IMR-90 (cell line): ENCODE results near the gene PDCD2L. TPM values are rescaled to one million over a fixed set of nuclear protein-coding genes. Genes with fewer than 3 reads are reported as not detected.

Experiments used
- ATAC-seq: fragments of 200-7000 bp; cut with Tn5 transposase; 2 replicates; pipeline ENCODE4 v1.9.1; 2020; ENCODE audit warnings: low read depth, mild to moderate bottlenecking, moderate library complexity
- BruUV-seq: library from RNA; stranded (reverse); fragments of 400-500 nt; replicated peaks from 2 replicates; lab custom pipeline; 2021; lab: Mats Ljungman, UMichigan
- CTCF ChIA-PET: fragments of 300-600 bp; formaldehyde crosslinking; extraction: SDS; loops from one replicate; lab custom pipeline; 2021; ENCODE audit warnings: antibody characterized with exemption; lab: Yijun Ruan, JAX
- POLR2A ChIA-PET: fragments of 300-600 bp; sonication (Branson Sonifier 250); formaldehyde crosslinking; loops from one replicate; lab custom pipeline; 2022; ENCODE audit warnings: antibody characterized with exemption; ENCODE audit not compliant: unreplicated experiment; lab: Charles Lee
- DNase-seq: peaks from one replicate; pipeline ENCODE4 v3.0.0; 2013
- H2AFZ ChIP-seq: replicated peaks from 2 replicates; pipeline ENCODE3; 2013; ENCODE audit warnings: low read length, mild to moderate bottlenecking; ENCODE audit not compliant: poor library complexity
- H2AK5ac ChIP-seq: 2 replicates; pipeline ENCODE4 v1.6.1; 2013; ENCODE audit warnings: low read depth, low read length, inconsistent platforms
- H2AK9ac ChIP-seq: replicated peaks from 2 replicates; pipeline ENCODE3; 2013; ENCODE audit warnings: mild to moderate bottlenecking, low read depth, low read length, moderate library complexity; ENCODE audit not compliant: poor library complexity
- H2BK120ac ChIP-seq: 2 replicates; pipeline ENCODE4 v1.6.1; 2013; ENCODE audit warnings: low read depth, low read length, inconsistent platforms
- H2BK15ac ChIP-seq: 3 replicates; pipeline ENCODE4 v1.6.1; 2013; ENCODE audit warnings: low read depth, low read length, inconsistent platforms
- H2BK20ac ChIP-seq: 2 replicates; pipeline ENCODE4 v1.6.1; 2013; ENCODE audit warnings: low read depth, mild to moderate bottlenecking, inconsistent platforms, low read length, moderate library complexity
- H2BK5ac ChIP-seq: 2 replicates; pipeline ENCODE4 v1.6.1; 2013; ENCODE audit warnings: mild to moderate bottlenecking, low read depth, low read length, inconsistent platforms; ENCODE audit not compliant: poor library complexity, severe bottlenecking
- H3K14ac ChIP-seq: replicated peaks from 2 replicates; pipeline ENCODE4 v1.6.1; 2013; ENCODE audit warnings: low read depth, low read length, inconsistent platforms
- H3K18ac ChIP-seq: 2 replicates; pipeline ENCODE4 v1.6.1; 2013; ENCODE audit warnings: low read depth, low read length, control low read depth
- H3K23ac ChIP-seq: 2 replicates; pipeline ENCODE4 v1.6.1; 2013; ENCODE audit warnings: low read depth, low read length, inconsistent platforms
- H3K27ac ChIP-seq: 2 replicates; pipeline ENCODE4 v1.5.1; 2013; ENCODE audit warnings: mild to moderate bottlenecking, control low read depth, low read length; ENCODE audit not compliant: insufficient read depth
- H3K27me3 ChIP-seq: 2 replicates; pipeline ENCODE4 v1.6.1; 2013; ENCODE audit warnings: low read length; ENCODE audit not compliant: control insufficient read depth, insufficient read depth
- H3K36me3 ChIP-seq: 2 replicates; pipeline ENCODE4 v1.6.1; 2013; ENCODE audit warnings: low read length, mixed read lengths; ENCODE audit not compliant: control insufficient read depth, insufficient read depth
- H3K4ac ChIP-seq: 2 replicates; pipeline ENCODE4 v1.6.1; 2013; ENCODE audit warnings: low read depth, low read length, inconsistent platforms
- H3K4me1 ChIP-seq: 2 replicates; pipeline ENCODE4 v1.6.1; 2013; ENCODE audit warnings: low read length, mixed read lengths; ENCODE audit not compliant: control insufficient read depth, insufficient read depth
- H3K4me2 ChIP-seq: 2 replicates; pipeline ENCODE4 v1.6.1; 2013; ENCODE audit warnings: low read depth, mild to moderate bottlenecking, control low read depth, low read length, moderate library complexity
- H3K4me3 ChIP-seq: 2 replicates; pipeline ENCODE4 v1.5.1; 2013; ENCODE audit warnings: low read depth, mild to moderate bottlenecking, control low read depth, low read length, moderate library complexity; ENCODE audit not compliant: insufficient read depth
- H3K56ac ChIP-seq: 2 replicates; pipeline ENCODE4 v1.6.1; 2013; ENCODE audit warnings: low read length, inconsistent platforms; ENCODE audit not compliant: insufficient read depth; ENCODE audit errors: extremely low read depth
- H3K79me1 ChIP-seq, 2 experiments: 2 replicates each; pipeline ENCODE4 v1.6.1; 2013; ENCODE audit warnings: low read length in 2 of 2, inconsistent platforms in 1 of 2, low read depth in 1 of 2
- H3K9ac ChIP-seq: 2 replicates; pipeline ENCODE4 v1.6.1; 2013; ENCODE audit warnings: low read depth, low read length, control low read depth
- H3K9me1 ChIP-seq: 2 replicates; pipeline ENCODE4 v1.6.1; 2013; ENCODE audit warnings: low read length, inconsistent platforms; ENCODE audit not compliant: insufficient read depth
- H3K9me3 ChIP-seq: 2 replicates; pipeline ENCODE4 v1.6.1; 2013; ENCODE audit warnings: low read length; ENCODE audit not compliant: control insufficient read depth, insufficient read depth
- H4K20me1 ChIP-seq: 2 replicates; pipeline ENCODE4 v1.6.1; 2013; ENCODE audit warnings: low read length, inconsistent platforms; ENCODE audit not compliant: insufficient read depth
- H4K5ac ChIP-seq: 2 replicates; pipeline ENCODE4 v1.6.1; 2013; ENCODE audit warnings: mild to moderate bottlenecking, low read depth, low read length, control low read depth
- H4K8ac ChIP-seq, 2 experiments: 2 replicates each; pipeline ENCODE4 v1.6.1; 2013; ENCODE audit warnings: low read depth in 2 of 2, low read length in 2 of 2, control low read depth in 1 of 2, inconsistent platforms in 1 of 2
- H4K91ac ChIP-seq: 2 replicates; pipeline ENCODE4 v1.6.1; 2013; ENCODE audit warnings: low read depth, low read length, inconsistent platforms; ENCODE audit not compliant: insufficient read depth
- CTCF ChIP-seq: conservative IDR thresholded peaks from 2 replicates; pipeline ENCODE4 v1.5.1; 2012; ENCODE audit warnings: mild to moderate bottlenecking, low read depth, low read length, improper control_type of control experiment
- FOS ChIP-seq: fragments of 150-350 bp; IDR thresholded peaks from 2 replicates; pipeline ENCODE4 v1.6.1; 2016; ENCODE audit warnings: low read depth, low read length
- MAZ ChIP-seq: IDR thresholded peaks from 2 replicates; pipeline ENCODE4 v1.6.1; 2012; ENCODE audit warnings: low read depth, mild to moderate bottlenecking, low read length, improper control_type of control experiment, moderate library complexity, borderline replicate concordance
- MXI1 ChIP-seq: IDR thresholded peaks from 2 replicates; pipeline ENCODE4 v1.6.1; 2012; ENCODE audit warnings: low read depth, mild to moderate bottlenecking, low read length, moderate library complexity, borderline replicate concordance
- RAD21 ChIP-seq: IDR thresholded peaks from 2 replicates; pipeline ENCODE4 v1.6.1; 2012; ENCODE audit warnings: low read length, improper control_type of control experiment
- WGBS, 2 experiments: methylation state at CpG; one replicate each; pipeline versions ENCODE4 v1.1.5 to v1.1.7; 2013; ENCODE audit warnings: missing lambda C conversion rate in 2 of 2; ENCODE audit not compliant: insufficient read length in 1 of 2; ENCODE audit errors: extremely low coverage in 2 of 2; 5-methylcytosine and 5-hydroxymethylcytosine counted together
- dilution Hi-C: fragments of 300-500 bp; cut with HindIII; formaldehyde crosslinking; loops from one replicate; pipeline ENCODE4 v1.14.3; 2018; ENCODE audit warnings: low sequenced_read_pairs; ENCODE audit not compliant: unreplicated experiment
- in situ Hi-C: fragments of 300-500 bp; cut with MboI; formaldehyde crosslinking; loops from 3 replicates; pipeline ENCODE4 v1.14.3; 2019; ENCODE audit warnings: low sequenced_read_pairs, inconsistent platforms, mixed read lengths
- intact Hi-C: fragments of 100-400 bp; cut with micrococcal nuclease; formaldehyde crosslinking; loops from 2 replicates; pipeline ENCODE4 v1.10.0; 2022
- polyA plus RNA-seq, 3 experiments: library from polyadenylated mRNA; depleted of rRNA; stranded (reverse); fragments of >200 nt; gene quantifications; 2 replicates each; pipeline ENCODE4 v1.2.3, GENCODE V29; 2012; ENCODE audit warnings: low replicate concordance in 1 of 3
- total RNA-seq: library from RNA; depleted of rRNA; stranded (reverse); fragments of >200 nt; gene quantifications from 2 replicates; pipeline ENCODE4 v1.2.3, GENCODE V29; 2012

PDCD2L gene
- total and polyA plus RNA-seq, 2 of the 4 experiments (the other 2 are of a cell fraction) = 10.6 to 13.0 TPM

- peak overlapping the region; percentile 36 for H2BK5ac ChIP-seq
- H4K8ac ChIP-seq = no peak overlapping the region
- peak overlapping the region; percentile 32; the same call in 1 of the 2 replicates for H3K27ac ChIP-seq
- dilution Hi-C loops = no loop called here
- peaks cover 27% of the 10 kb centered on the region for H3K36me3 ChIP-seq
- POLR2A ChIA-PET = no interaction called here
- H3K9me3 ChIP-seq = no peaks in the 10 kb centered on the region
- H3K4me1 ChIP-seq = peaks cover 12% of the 10 kb centered on the region
- H2BK120ac ChIP-seq = no peak overlapping the region
- CTCF ChIA-PET = interaction anchor here (1.2 kb wide), 1 partner anchor 16 kb away, joined by 5 read pairs; no protein-coding TSS in a partner anchor
- in situ Hi-C loops = no loop called here
- H3K27me3 ChIP-seq = no peaks in the 10 kb centered on the region
- H2AFZ ChIP-seq = no peak overlapping the region
- intact Hi-C loops = no loop called here
- no peak for TF ChIP-seq RAD21
- no peak for TF ChIP-seq MAZ
- no peak for TF ChIP-seq FOS
- TF ChIP-seq MXI1 = no peak
- no peak for TF ChIP-seq CTCF
- H2BK20ac ChIP-seq = no peak overlapping the region
- peaks cover 22 to 47% of the 10 kb centered on the region in 2 experiments for H3K79me1 ChIP-seq
- ATAC-seq (no peak), DNase-seq (no peak)
- H3K4me2 ChIP-seq = no peak overlapping the region; the same call in 1 of the 2 replicates
- WGBS, 2 experiments = 100% methylated on average over 1 of the region's 2 CpGs; no CpG with 5 or more reads in 1 of the 2 experiments
- no peak overlapping the region for H4K91ac ChIP-seq
- no TSS peak for BruUV-seq
- no peak overlapping the region for H3K9ac ChIP-seq
- peaks cover 3% of the 10 kb centered on the region for H3K9me1 ChIP-seq
- H2AK9ac ChIP-seq = no peak overlapping the region
- H2BK15ac ChIP-seq = no peak overlapping the region
- H3K4ac ChIP-seq = 0 out of 2 replicates have a peak overlapping the region, but pooled peaks have one; percentile 1
- no peak overlapping the region for H3K56ac ChIP-seq
- H4K5ac ChIP-seq = no peak overlapping the region
- H4K20me1 ChIP-seq = peaks cover 18% of the 10 kb centered on the region
- peak overlapping the region; percentile 12; the same call in 1 of the 2 replicates for H3K14ac ChIP-seq
- H3K18ac ChIP-seq = peak overlapping the region; percentile 13; the same call in 1 of the 2 replicates
- H3K23ac ChIP-seq = peak overlapping the region; percentile 11; the same call in 1 of the 2 replicates
- no peak overlapping the region for H3K4me3 ChIP-seq
- H2AK5ac ChIP-seq = no peak overlapping the region
These were observed 49.9 kb downstream of the PDCD2L start for GRCh38 chr19:34454091-34454490.
